Activated T-cell treated with anti-CD3 and anti-CD28 coated beads for 24 hours (primary cell): Measurements from ENCODE around the gene TMEM131.
A peak's percentile ranks its signal among the peaks of the same experiment; 100 is the strongest.
"Not testable (repeated sequence)": the region's sequence is repeated elsewhere in the genome, so short reads cannot be mapped to it uniquely, and the experiment has no call there.

Source experiments
- DNase-seq: peaks from one replicate; pipeline ENCODE4 v3.0.0-alpha.2; 2020; ENCODE audit warnings: low read depth

Gene TMEM131

DNA sequence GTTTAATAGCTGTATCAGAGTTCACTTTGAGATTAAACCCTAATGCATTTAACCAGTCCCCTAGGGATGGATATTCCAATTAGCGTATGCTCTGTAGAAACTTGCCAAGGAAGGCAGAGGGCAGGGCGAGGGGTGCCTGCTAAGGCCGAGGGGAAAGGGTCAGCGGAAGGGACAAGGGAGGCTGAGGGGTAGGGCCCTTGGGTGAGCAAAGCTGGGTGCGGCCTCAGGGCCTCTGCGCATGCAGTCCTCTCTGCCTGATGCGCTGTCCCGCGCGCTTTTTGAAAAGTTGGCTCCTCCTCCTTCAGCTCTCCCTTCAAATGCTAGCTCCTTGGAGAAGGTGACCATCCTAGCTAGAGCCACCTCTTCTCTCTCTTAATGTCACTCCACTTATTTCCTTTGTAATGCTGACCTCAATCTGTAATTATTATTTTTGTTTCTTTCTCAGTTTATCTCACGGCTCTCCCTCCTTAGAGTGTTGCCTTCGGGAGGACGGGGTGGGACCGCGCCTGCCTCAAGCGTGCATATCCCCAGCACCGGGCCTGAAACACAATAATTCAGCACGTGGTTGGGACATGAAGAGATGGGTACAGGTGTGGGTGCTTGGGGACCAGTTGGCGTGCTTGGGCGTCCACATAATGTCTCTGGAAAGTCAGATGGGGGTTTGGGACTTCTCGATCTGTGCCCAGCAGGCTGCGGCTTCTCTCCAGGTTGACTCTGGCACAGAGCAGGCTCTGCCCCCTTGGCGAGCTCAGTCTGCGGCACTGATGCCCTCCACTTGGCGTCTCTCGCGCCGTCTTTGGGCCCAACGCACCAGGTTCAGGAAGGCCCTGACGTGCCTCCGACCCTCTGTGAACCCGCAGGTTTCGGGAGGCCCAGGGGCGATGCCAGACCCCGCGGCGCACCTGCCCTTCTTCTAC lies 272.3 kb downstream of the TMEM131 start:
- DNase-seq: no peak

DNA sequence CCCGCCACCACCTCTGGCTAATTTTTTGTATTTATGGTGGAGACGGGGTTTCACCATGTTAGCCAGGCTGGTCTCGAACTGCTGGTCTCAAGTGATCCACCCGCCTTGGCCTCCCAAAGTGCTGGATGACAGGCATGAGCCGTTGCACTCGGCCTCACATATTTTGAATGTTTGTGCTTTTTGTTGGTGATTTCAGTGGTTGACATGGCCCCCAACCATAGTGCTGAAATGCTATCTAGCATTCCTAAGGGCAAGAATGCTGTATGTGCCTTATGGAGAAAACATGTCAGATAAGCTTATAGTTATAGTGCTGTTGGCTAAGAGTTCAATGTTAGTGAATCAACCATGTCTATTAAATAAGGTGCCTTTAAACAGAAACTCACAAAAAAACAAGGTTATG lies 273.5 kb downstream of the TMEM131 start:
- DNase-seq: no peak

DNA sequence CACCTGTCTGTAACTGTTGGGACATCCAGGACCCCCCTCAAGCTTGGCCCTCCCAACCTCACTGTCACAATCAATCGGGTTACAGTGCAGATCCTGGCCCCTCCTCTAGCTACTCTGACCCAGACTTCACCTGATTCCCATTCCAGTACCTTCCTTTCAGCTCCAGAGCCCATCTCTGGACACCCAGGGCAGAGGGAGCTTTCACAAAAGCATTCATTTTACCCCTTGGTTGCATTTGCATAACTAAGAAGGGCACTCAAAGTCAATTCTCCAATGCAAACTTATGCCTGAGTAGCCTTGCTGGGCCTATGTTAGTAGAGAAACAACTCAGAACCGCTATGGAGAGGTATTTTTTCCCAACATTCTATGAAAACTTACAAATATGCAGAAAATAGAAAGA lies 275.0 kb downstream of the TMEM131 start:
- DNase-seq: no peak

DNA sequence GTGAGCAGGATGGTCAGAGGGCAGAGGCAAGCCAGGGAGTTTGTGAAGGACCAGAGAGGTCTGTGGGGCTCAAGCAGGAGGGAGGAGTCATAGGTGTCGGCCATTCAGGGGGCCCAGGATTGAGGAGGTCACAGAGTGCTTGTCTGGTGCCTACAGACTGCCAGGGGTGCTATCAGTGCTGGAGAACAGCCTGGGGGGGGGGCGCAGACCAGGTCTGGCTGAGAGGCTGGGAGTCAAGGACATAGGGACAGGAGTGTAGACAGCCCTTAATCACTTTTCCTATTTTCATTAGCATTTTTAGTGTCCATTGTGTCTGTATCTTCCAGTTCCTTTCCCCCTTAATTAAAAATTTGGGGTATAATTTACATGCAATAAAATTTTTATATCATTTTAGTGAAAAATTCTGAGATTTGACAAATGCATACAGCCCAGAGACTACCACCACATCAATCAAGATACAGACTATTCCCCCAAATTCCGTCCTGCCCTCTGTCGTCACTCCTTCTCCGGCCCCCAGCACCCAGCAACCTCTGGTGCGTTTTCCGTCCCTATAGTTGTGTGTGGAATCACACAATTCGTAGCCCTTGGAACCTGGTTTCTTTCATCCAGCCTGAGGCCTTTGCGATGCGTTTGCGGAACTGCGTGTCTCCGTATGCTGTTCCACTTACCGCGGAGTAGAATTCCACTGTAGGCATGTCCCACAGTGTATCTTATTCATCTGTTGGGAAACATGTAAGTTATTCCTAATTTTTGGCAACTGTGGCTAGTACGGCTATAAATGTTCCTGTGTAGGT lies 276.2 kb downstream of the TMEM131 start:
- DNase-seq: no peak

DNA sequence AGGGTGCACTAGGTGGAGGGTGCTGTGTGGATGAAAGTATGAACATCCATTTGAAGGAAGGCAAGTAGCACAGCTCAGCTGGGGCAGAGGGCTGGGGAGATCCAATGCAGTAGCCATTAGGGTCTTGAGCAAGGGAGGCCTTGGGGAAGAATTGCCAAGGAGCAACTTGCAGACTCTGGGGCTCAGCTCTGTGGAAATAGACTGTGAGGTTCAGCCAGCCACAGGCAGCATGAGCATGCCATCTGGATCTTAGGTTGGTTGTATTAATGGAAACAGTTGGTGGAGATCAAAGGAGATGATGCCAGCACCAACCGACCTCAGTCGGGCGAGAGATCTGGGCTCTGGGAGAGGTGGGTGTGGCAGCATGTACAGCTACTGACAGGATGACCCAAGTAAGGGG lies 276.8 kb downstream of the TMEM131 start:
- no peak for DNase-seq

DNA sequence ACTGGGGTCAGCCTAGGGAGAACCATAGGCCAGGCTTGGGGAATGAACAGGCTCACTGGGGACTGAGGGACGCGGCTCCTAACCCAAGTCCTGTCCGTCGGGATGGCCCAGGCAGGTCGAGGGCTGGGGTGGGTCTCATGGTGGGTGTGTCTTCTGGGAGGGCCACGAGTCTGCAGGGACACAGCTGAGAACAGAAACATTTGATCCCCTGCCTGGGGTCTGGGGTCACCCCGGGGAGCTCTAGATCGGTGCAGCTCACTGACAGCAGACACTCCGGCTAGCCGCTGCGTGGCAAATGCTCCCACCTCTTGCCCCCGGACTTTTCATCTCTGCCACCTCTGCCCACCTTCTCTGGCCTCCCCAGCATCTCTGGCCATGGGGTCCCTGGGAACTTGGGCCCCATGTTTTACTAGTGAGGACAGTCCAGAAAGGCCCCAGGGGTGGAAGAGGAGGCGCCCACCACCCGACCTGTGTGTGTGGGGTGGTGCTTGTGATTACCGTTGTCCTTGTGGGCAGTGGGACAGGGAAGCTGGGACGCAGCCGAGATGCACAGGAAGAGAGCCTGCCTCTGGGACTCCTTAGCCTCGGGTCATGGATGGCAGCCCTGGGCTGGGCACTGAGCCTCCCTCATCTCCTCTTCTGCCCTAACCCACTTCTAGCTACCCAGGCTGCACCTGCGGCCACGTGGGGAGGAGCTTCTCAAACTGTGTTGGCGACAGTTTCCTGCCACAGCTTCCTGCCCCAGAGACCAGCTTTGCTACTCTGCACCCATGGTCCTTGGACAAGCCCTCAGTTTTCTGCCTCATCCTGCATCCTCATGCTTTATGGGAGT lies 277.5 kb downstream of the TMEM131 start:
- peak; percentile 65 for DNase-seq

DNA sequence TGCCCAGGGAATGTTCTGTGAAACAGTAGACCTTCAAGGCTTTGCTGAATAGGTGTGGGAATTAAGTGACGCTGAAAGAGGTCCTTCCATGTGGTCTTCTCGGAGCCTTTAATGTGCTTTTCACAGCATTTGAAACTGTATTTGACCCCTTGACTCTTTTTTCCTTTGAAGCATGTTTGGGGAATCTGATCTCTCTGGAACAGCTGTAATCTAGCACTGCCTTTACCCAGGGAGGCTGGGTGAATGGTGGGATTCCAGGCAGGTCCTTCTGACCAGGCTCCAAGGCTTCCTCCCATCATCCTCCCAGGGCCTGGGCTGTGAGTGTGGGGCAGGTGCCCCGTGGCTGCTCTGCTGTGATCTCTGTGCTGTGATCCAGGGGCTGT lies 278.1 kb downstream of the TMEM131 start:
- DNase-seq: no peak

DNA sequence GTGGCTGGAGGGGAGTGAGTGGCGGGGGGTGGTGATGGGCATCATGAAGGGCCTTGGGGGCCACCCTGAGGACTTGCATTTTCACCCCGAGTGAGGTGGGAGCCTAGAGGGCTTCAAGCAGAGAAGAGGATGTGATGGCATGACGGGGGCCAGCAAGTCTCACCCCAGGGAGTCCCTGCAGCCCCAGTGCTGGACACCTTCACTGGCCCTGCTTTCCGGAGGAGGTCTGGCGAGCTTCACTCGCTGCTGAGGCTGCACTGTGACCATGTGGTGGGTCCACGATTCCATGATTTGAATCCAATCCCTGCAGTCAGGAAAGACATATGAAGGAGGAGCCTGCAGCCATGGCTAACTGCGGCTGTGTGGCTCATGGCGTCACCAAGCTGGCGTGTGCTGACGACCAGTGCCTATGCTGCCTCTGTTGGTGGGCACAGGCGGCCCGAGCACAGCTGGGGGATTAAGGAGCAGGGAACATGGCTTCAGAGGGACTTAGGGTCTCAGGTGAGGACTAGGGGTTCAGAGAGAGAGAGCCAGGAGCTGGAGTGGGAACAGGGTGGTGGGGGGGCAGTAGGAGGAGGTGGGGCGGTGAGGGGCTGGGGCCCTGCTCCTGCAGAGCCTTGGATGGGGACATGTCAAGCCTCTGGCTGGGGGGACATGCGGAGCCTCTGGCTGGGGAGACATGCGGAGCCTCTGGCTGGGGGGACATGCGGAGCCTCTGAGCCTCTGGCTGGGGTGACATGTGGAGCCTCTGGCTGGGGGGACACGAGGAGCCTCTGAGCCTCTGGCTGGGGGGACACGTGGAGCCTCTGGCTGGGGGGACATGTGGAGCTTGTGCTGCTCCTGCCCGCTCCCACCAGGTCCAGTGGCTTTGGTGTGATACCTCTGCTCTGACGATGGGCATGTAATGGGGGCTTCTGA lies 278.8 kb downstream of the TMEM131 start:
- no peak for DNase-seq

DNA sequence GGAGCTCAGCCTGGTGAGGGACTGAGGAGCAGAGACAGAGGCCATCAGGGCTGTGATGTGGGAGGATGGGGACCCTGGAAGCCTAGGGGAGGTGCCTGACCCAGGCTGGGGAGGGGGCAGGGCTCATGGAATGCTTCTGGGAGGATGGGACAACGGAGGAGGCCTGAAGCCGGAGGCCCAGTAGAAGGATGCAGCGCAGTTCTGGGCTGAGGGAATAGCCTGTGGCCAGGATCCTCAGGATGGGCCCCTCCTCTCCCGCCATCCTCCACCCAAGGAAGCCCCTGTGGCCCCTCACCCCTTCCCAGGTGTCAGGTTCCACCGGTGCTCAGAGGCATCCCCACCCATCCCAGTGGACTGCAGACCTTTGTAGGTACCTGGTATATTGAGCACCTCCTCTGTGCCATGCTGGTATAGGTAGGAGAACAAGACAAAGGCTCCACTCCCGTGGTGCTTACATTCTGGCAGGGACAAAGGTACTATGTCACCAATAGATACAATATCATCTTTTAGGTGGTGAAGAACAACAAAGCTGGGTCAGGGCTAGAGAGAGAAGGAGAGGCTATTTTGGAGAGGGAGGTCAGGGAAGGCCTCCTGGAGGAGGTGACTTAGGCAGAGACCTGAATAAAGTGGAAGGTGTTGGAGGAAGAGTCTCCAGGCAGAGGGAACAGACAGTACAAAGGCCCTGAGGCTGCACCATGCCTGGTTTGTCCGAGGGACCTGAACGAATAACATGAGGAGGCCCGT lies 279.6 kb downstream of the TMEM131 start:
- no peak for DNase-seq

DNA sequence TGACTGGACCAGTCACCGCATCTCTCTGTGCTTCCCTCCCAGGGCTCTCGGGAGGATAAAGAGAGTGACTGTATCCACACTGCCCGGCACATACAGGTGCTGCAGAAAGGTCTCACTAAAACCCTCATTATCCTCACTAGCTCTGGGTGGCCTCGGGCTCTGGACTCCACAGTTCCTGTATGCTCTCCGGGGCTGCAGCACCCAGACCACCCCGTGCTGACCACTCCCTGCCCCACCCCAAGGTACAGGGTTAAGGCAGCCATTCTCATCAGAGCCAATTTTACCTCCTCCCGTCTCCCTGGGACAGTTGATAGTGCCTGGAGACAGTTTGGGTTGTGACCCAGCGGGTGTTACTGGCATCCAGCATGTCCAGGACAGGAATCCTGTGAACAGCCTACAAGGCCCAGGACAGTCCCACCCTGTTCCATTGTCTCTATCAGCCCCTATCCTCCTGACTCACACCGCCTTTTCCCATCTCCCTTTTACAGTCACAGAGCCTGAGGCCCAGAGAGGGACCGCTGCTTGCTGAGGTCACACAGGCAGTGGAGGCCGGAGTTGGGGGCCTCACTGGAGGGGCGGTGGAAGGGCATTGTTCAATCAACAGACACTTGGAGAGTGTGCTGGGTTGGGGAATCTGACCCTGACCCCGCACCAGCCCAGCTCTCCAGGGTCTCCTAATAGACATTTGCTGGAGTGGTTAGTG lies 280.6 kb downstream of the TMEM131 start:
- no peak for DNase-seq

DNA sequence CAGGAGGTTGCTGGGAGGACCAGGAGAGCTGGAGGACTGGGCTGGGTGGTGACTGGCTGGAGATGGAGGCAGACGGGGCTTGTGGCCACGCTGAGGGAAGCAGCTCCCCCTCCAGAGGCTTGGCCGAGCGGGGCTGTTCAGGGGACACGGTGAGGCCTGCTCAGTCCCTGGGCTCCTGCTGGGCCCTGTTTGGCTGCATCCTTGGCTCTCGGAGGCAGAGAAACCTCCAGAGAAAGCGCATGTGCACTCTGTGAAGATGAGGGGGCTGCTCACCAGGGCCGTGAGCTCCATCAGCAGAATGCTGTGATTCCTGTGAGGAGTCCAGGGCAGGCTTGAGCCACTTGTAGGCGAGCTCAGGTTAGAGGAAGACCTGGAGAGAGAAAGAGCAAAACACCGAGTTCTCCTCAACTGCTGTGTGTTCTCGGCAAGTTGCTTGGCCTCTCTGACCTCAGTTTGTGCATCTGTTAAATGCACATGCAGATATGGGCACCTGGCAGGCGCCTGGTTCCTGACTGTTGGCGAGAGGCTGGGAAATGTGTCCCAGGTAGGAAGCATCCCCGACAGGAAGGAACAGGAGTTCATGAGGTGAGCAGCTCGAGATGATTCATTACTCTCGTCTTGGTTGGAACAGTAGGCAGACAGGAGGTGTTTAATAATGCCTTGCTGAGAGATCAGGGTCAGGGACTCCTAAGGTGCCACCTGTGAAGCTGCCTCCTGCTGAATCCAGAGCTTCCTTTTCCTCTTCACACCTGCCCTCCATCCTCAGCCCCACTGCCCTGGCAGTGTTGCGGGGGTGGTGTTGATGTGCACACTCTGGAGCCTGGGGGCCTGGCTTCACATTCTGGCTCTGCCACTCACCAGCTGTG lies 281.4 kb downstream of the TMEM131 start:
- DNase-seq: no peak

DNA sequence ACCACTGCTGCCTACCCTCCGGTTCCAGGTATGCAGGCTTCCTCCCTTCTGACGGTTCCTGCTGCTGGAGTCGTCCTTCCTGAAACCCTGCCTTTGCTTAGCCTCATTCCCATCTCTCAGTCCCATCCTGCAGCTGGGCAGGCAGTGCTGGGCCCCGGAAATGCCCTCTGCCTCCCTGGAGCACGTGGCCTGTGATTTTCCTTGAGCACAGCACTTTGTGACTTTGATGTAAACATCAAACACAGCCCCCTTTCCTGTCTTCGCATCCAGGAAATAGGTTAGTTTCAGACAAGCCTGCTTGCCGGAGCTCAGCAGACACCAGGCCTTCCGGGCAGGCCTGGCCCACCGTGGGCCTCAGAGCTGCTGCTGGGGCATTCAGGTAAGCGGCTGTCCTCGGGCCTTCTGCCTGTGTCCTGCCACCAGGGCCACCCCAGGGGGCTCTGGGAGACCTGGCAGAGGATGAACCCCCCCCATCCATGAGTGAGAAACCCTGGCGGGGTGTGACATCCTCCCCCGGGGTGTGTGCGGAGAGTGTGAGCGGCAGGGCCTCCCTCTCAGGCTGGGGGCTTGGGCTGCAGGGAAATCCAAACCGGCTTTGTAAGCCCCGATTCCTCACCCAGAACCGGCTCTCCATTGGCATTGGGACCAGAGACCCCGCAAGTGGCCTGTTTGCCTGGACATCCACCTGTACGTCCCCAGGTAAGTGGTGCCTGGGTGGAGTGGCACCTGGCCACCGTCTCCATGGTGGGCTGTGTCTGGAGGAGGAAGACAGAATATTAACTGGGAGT lies 282.3 kb downstream of the TMEM131 start, which contains the start of gene ZAP70:
Gene ZAP70, plus strand, starts transcription at position 281 of the 788 bp plus-strand sequence. CDS start 10,461 bp downstream, outside the sequence.
- DNase-seq: peak; percentile 53

DNA sequence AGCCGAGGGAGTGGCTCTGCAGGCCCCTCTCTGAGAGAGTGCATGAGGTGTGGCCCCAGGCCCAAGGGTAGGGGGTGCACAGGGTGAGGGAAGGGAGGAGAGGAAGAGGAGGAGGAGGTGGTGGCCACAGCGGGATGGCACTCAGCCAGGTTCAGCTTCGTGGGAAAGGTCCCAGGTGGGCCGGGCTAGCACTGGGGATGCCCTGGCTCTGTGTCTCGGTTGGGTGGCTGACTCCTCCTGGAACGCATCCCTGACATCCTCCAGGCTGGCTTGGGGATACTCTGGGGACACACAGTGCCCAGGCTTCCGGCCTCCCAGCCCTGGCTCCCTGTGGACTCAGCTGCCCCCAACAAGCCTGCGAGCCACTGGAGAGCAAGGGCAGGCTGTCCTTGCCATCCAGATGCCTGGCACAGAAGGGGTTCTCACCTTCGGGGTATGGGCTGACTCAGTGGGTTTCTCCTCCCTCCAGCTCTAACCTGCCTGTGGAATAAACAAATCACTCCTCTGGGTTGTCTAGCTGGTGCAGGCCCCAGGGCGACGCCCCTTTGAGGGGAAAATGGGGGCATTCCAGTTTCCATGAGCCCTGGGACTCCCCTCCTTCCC lies 283.0 kb downstream of the TMEM131 start:
- no peak for DNase-seq

DNA sequence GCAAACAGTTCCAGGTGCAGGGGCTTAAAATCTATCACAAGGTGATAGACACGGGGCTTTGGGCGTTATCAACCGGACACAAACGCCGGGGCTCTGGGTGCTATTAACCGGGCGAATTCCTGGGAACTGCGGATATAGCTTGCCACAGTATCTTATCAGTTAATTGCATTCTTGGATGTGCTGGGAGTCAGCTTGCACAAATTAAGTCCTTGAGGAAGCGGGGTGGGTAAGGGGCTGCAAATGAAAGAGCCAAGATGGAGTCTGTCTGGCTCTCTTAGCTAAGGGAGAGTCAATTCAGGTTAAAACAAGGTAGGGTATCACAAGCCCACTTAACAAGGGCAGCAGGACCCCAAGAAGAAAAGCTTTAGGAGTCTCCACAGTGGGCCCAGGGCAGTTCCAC lies 283.6 kb downstream of the TMEM131 start:
- DNase-seq: not testable (repeated sequence)

DNA sequence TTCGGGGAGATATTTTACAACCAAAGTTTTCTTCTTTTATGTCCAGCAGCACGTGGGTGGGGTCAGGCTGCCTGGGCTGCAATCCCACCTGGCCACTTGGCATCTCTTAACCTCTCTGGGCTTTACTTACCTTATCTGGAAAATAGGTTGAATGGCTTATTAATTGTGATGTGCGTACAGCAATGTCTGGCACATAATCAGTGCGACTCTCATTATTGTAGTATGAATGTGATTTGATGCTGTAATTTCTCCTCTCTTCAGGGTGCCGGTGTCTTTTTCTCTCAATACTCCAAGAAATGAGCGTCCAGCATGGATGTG lies 284.4 kb downstream of the TMEM131 start:
- no peak for DNase-seq

DNA sequence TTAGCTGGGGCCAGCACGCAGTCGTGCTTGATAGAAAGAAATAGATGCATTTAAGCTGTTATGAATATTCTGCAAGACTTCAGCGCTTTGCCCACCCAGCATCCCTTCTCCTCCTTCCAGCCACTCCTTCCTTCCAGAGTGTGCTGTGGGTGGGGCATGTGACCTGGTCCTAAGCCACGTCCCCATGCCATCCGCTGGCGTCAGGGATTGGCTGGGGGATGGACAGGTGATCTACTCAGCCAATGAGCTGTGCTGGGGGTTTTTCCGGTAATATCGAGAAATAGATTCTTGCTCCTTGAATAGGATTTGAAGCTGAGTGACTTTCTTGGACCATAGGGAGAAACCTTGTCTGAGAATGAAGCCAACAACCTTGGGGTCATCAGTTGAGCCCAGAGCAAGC lies 287.1 kb downstream of the TMEM131 start:
- no peak for DNase-seq

DNA sequence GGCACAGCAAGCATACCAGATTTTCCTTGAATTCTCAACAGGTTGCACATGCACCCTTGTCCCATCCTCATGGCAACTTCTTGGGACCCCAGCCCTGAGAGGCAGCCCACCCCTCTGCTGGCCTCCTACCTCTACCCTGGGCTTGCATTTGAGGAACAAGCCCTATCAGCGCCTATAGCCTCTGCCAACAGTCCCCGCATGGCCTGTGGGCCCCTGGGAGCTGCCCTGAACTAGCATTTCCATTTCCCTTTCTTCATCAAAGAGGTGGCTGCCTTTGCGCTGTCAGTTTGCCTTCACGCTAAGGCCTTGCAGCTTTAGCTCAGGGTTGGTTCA lies 287.7 kb downstream of the TMEM131 start:
- DNase-seq: no peak
